Measurements from ENCODE around the gene ARHGAP19.

The ARHGAP19 gene

GRCh38 chr10:97190450-97190849 lies 102.0 kb downstream of the ARHGAP19 start:
- Histone ChIP-seq H3K36me3 (ENCODE audit: insufficient read depth, low read length) (no peaks in the 10 kb centered on the region), H3K27me3 (ENCODE audit: insufficient read depth, low read length) (peaks cover 78% of the 10 kb centered on the region)

GRCh38 chr10:97188261-97188711 lies 104.2 kb downstream of the ARHGAP19 start:
- H3K4me1 ChIP-seq (ENCODE audit: control insufficient read depth, insufficient read depth, low read length, unreplicated experiment): no peaks in the 10 kb centered on the region
- H2AFZ ChIP-seq (ENCODE audit: low read length, unreplicated experiment): no peak overlapping the region
- no peak overlapping the region for H3K4me3 ChIP-seq (ENCODE audit: low read depth, low read length)
- H3K27ac ChIP-seq (ENCODE audit: low read depth, low read length): no peak overlapping the region
- peaks cover 90% of the 10 kb centered on the region for H3K27me3 ChIP-seq (ENCODE audit: insufficient read depth, low read length)
- H3K79me2 ChIP-seq (ENCODE audit: control insufficient read depth, insufficient read depth, low read length, unreplicated experiment): no peaks in the 10 kb centered on the region
- H3K36me3 ChIP-seq (ENCODE audit: insufficient read depth, low read length): no peaks in the 10 kb centered on the region

More at GRCh38 chr10:97190450-97190849, 102.0 kb downstream of the ARHGAP19 start:
- Histone ChIP-seq H3K27ac (ENCODE audit: low read depth, low read length) (no peak overlapping the region), H3K4me3 (ENCODE audit: low read depth, low read length) (no peak overlapping the region), H3K4me1 (ENCODE audit: control insufficient read depth, insufficient read depth, low read length, unreplicated experiment) (no peaks in the 10 kb centered on the region), H2AFZ (ENCODE audit: low read length, unreplicated experiment) (no peak overlapping the region), H3K79me2 (ENCODE audit: control insufficient read depth, insufficient read depth, low read length, unreplicated experiment) (no peaks in the 10 kb centered on the region)

- H3K79me2 ChIP-seq (ENCODE audit: control insufficient read depth, insufficient read depth, low read length, unreplicated experiment): no peaks in the 10 kb centered on the region
- no peak overlapping the region for H2AFZ ChIP-seq (ENCODE audit: low read length, unreplicated experiment)
- no peaks in the 10 kb centered on the region for H3K4me1 ChIP-seq (ENCODE audit: control insufficient read depth, insufficient read depth, low read length, unreplicated experiment)
- no peaks in the 10 kb centered on the region for H3K36me3 ChIP-seq (ENCODE audit: insufficient read depth, low read length)
- peaks cover 84% of the 10 kb centered on the region for H3K27me3 ChIP-seq (ENCODE audit: insufficient read depth, low read length)
- no peak overlapping the region for H3K4me3 ChIP-seq (ENCODE audit: low read depth, low read length)
- no peak overlapping the region for H3K27ac ChIP-seq (ENCODE audit: low read depth, low read length)
Observed at GRCh38 chr10:97186911-97187310, 105.5 kb downstream of the ARHGAP19 start.

- Histone ChIP-seq H3K4me1 (ENCODE audit: control insufficient read depth, insufficient read depth, low read length, unreplicated experiment) (no peaks in the 10 kb centered on the region), H3K27ac (ENCODE audit: low read depth, low read length) (no peak within 1 kb of the TSS), H3K36me3 (ENCODE audit: insufficient read depth, low read length) (no peaks in the 10 kb centered on the region), H3K79me2 (ENCODE audit: control insufficient read depth, insufficient read depth, low read length, unreplicated experiment) (no peaks in the 10 kb centered on the region), H3K27me3 (ENCODE audit: insufficient read depth, low read length) (peaks cover 76% of the 10 kb centered on the region), H2AFZ (ENCODE audit: low read length, unreplicated experiment) (no peak within 1 kb of the TSS), H3K4me3 (ENCODE audit: low read depth, low read length) (no peak within 1 kb of the TSS)
Observed at GRCh38 chr10:97185326-97186058, 106.9 kb downstream of the ARHGAP19 start, which contains the start of gene SLIT1. TSS of gene SLIT1 (minus strand) at chr10:97185959. CDS start at chr10:97185674, 285 bp downstream.

- Histone ChIP-seq H3K36me3 (ENCODE audit: insufficient read depth, low read length) (no peaks in the 10 kb centered on the region), H3K27me3 (ENCODE audit: insufficient read depth, low read length) (peaks cover 76% of the 10 kb centered on the region), H3K4me1 (ENCODE audit: control insufficient read depth, insufficient read depth, low read length, unreplicated experiment) (no peaks in the 10 kb centered on the region), H3K27ac (ENCODE audit: low read depth, low read length) (no peak overlapping the region), H3K4me3 (ENCODE audit: low read depth, low read length) (no peak overlapping the region), H2AFZ (ENCODE audit: low read length, unreplicated experiment) (no peak overlapping the region), H3K79me2 (ENCODE audit: control insufficient read depth, insufficient read depth, low read length, unreplicated experiment) (no peaks in the 10 kb centered on the region)
Observed at GRCh38 chr10:97184971-97185325, 107.5 kb downstream of the ARHGAP19 start.

DNA sequence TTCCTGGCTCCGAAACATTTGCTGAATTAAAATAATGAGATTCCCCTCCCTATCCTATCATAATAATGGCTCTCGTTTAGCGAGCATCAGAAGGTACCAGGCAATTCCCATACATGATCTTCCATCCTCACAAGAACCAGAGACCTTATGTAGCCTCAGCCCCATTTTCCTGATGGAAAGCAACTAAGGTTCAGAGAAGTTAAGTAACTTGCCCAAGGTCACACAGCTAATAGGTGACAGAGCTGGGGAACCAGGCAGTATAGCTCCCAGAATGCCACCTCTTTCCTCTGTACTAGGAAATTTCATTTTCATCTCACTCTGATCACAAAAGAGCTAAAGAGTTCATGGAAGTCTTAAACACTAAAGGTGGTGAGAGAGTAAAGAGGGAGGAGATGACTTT lies 109.1 kb downstream of the ARHGAP19 start:
- H3K4me3 ChIP-seq (ENCODE audit: low read depth, low read length): no peak overlapping the region
- no peak overlapping the region for H3K27ac ChIP-seq (ENCODE audit: low read depth, low read length)
- no peaks in the 10 kb centered on the region for H3K79me2 ChIP-seq (ENCODE audit: control insufficient read depth, insufficient read depth, low read length, unreplicated experiment)
- no peaks in the 10 kb centered on the region for H3K36me3 ChIP-seq (ENCODE audit: insufficient read depth, low read length)
- H3K4me1 ChIP-seq (ENCODE audit: control insufficient read depth, insufficient read depth, low read length, unreplicated experiment): no peaks in the 10 kb centered on the region
- H2AFZ ChIP-seq (ENCODE audit: low read length, unreplicated experiment): no peak overlapping the region
- peaks cover 82% of the 10 kb centered on the region for H3K27me3 ChIP-seq (ENCODE audit: insufficient read depth, low read length)

DNA sequence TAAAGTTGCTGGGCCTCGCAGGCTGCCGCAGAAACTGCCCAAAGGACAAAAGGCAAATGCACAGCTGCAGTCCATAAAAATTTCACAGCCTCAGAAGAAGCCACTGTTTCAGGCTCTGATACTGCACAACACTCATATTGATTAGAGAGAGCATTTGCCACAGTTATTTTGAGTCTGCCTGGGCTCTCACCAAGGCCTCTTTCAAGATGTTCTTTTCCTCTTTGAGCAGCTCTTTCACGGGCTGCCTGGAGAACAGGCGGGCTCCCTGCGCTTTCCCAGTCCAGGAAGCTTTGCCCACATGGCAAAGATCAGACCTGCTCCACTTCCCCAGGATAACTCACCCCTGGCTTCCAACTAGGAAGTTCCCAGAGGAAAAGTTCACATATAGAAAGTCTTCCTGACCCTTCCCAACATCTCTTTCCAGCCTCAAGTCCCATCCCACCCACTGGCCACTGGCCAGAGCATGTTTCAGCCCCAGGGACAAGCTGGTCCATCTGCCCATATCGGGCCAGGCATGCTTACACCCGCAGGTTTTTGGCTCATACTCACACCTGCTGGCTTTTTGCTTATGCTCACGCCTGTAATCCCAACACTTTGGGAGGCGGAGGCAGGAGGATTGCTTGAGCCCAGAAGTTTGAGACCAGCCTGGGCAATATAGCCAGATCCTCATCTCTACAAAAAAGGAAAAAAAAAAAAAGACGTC lies 110.0 kb downstream of the ARHGAP19 start:
- no peak overlapping the region for H3K27ac ChIP-seq (ENCODE audit: low read depth, low read length)
- no peaks in the 10 kb centered on the region for H3K36me3 ChIP-seq (ENCODE audit: insufficient read depth, low read length)
- no peaks in the 10 kb centered on the region for H3K79me2 ChIP-seq (ENCODE audit: control insufficient read depth, insufficient read depth, low read length, unreplicated experiment)
- no peaks in the 10 kb centered on the region for H3K4me1 ChIP-seq (ENCODE audit: control insufficient read depth, insufficient read depth, low read length, unreplicated experiment)
- peaks cover 83% of the 10 kb centered on the region for H3K27me3 ChIP-seq (ENCODE audit: insufficient read depth, low read length)
- H2AFZ ChIP-seq (ENCODE audit: low read length, unreplicated experiment): no peak overlapping the region
- H3K4me3 ChIP-seq (ENCODE audit: low read depth, low read length): no peak overlapping the region

DNA sequence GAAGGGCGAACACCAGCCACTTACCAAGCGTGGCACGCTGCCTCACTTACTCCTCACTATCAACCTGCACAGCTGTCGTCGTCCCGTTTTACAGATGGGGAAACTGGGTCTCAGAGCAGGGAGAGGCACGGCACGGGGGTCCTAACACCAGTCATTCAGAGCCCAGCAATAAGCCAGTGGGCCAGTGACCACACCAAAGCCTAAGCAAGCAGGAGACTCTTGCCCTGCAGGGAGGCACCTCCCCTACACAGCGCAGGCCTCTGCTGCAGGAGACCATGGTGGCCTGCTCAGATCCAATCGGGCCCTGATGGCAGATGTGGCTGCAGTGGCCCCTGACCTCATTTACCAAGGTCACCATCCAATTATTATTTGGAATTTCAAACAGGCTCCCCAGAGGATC lies 111.5 kb downstream of the ARHGAP19 start:
- H3K4me3 ChIP-seq (ENCODE audit: low read depth, low read length): no peak overlapping the region
- H3K27me3 ChIP-seq (ENCODE audit: insufficient read depth, low read length): peaks cover 83% of the 10 kb centered on the region
- H3K4me1 ChIP-seq (ENCODE audit: control insufficient read depth, insufficient read depth, low read length, unreplicated experiment): no peaks in the 10 kb centered on the region
- H3K27ac ChIP-seq (ENCODE audit: low read depth, low read length): no peak overlapping the region
- no peaks in the 10 kb centered on the region for H3K36me3 ChIP-seq (ENCODE audit: insufficient read depth, low read length)
- no peaks in the 10 kb centered on the region for H3K79me2 ChIP-seq (ENCODE audit: control insufficient read depth, insufficient read depth, low read length, unreplicated experiment)
- no peak overlapping the region for H2AFZ ChIP-seq (ENCODE audit: low read length, unreplicated experiment)

GRCh38 chr10:97180363-97180755 lies 112.1 kb downstream of the ARHGAP19 start:
- H3K27ac ChIP-seq (ENCODE audit: low read depth, low read length): no peak overlapping the region
- H3K36me3 ChIP-seq (ENCODE audit: insufficient read depth, low read length): no peaks in the 10 kb centered on the region
- H3K79me2 ChIP-seq (ENCODE audit: control insufficient read depth, insufficient read depth, low read length, unreplicated experiment): no peaks in the 10 kb centered on the region
- no peaks in the 10 kb centered on the region for H3K4me1 ChIP-seq (ENCODE audit: control insufficient read depth, insufficient read depth, low read length, unreplicated experiment)
- no peak overlapping the region for H2AFZ ChIP-seq (ENCODE audit: low read length, unreplicated experiment)
- H3K4me3 ChIP-seq (ENCODE audit: low read depth, low read length): no peak overlapping the region
- peaks cover 78% of the 10 kb centered on the region for H3K27me3 ChIP-seq (ENCODE audit: insufficient read depth, low read length)

DNA sequence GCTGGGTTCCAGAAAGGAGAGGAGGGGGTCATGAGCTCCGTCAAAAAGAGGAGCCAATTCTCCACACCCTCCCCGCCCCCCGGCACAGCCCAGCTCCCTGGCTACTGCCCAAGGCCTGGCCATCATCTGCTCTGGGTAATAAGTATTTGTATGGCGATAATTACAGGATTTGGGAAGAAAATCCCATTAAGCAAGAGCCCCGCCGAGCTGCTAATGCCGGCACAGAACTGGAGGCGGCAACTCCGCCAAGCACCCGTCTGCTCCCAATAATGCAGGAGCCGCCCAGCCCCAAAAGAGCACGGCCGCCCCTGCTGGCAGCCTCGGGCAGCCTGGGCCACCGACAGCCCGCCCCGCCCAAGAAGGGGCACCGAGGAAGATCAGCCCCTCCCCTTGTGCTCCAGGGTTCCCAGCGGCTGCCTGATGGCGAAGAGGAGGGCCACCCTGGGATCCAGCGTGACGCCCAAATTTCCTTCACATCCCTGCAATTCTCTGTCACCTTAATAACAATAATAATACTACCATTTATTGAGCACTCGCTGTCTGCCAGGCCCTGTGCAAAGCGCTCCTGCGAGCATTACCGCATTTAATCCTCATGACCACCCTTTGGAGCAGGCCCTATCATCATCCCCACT lies 112.6 kb downstream of the ARHGAP19 start:
- H3K27ac ChIP-seq (ENCODE audit: low read depth, low read length): no peak overlapping the region
- H3K79me2 ChIP-seq (ENCODE audit: control insufficient read depth, insufficient read depth, low read length, unreplicated experiment): no peaks in the 10 kb centered on the region
- H3K4me3 ChIP-seq (ENCODE audit: low read depth, low read length): no peak overlapping the region
- H3K4me1 ChIP-seq (ENCODE audit: control insufficient read depth, insufficient read depth, low read length, unreplicated experiment): no peaks in the 10 kb centered on the region
- no peaks in the 10 kb centered on the region for H3K36me3 ChIP-seq (ENCODE audit: insufficient read depth, low read length)
- peaks cover 73% of the 10 kb centered on the region for H3K27me3 ChIP-seq (ENCODE audit: insufficient read depth, low read length)
- no peak overlapping the region for H2AFZ ChIP-seq (ENCODE audit: low read length, unreplicated experiment)
